Gastroesophageal sphincter (tissue), 2 donors: ENCODE results near the gene RPTOR.

Source experiments
- EP300 ChIP-seq: sonication (generic); formaldehyde crosslinking; IDR thresholded peaks from one replicate; pipeline ENCODE4 v1.6.1; 2017; ENCODE audit warnings: antibody characterized with exemption, mild to moderate bottlenecking
- POLR2AphosphoS5 ChIP-seq: sonication (generic); formaldehyde crosslinking; IDR thresholded peaks from one replicate; pipeline ENCODE4 v1.6.1; 2017; ENCODE audit warnings: antibody characterized with exemption

DNA sequence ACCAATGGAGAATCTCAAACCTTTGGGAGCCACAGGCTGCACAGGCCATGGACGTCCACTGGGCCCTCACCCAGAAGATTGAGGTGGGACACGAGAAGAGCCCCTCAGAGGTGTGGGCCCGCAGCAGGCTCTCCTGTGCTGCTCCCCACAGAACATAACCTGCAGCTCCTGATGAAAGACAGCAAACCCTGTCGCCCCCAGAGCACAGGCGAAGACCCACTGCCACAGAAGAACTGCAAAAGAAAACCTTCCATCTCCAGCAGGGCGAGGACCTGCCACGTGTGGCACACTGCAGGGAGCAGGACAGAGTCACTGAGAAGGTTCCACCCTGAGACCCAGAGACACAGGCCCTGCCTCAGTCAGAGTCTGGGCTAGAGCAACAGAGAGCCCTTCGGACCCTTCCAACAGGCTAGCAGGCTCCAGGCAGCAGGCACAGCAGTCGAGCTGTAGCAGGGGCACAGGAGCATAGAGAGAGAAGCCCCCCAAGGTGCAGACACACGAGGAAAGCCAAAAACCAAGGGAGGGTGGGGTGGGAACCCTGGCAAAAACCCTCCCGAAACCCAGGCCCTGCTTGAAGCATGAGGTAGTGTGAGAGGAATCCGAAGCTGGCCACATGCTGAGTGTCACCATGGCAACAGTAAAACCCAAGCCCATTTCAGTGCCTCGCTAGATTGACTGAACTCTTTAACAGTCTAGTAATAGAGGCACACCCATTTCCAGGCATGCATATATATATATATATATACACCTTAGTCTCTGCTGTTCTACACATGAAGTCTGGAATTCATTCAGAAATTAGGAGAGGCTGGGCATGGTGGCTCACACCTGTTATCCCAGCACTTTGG lies 387.0 kb downstream of the RPTOR start:
- no peak for TF ChIP-seq EP300
- TF ChIP-seq POLR2AphosphoS5: no peak
